Esophagus squamous epithelium (tissue), 5 donors: ENCODE data around the gene KLHL29. TPM values are rescaled to one million over a fixed set of nuclear protein-coding genes. Genes with fewer than 3 reads are reported as not detected.

Source experiments
- DNase-seq: peaks from one replicate; lab custom pipeline; 2025; lab: John Stamatoyannopoulos, UW
- H3K27ac ChIP-seq, 4 donors: fragments of 200-600 bp; sonication (generic); one replicate each; pipeline ENCODE4 v1.5.1; 2016 to 2019; ENCODE audit warnings: mild to moderate bottlenecking in 1 of 4
- H3K27me3 ChIP-seq, 4 donors: fragments of 200-600 bp; sonication (generic); 1 replicate in 3 of 4; 2 replicates in 1 of 4; pipeline versions ENCODE4 v1.5.1 to v1.6.0; 2017 to 2021; ENCODE audit warnings: antibody characterized with exemption in 1 of 4
- H3K36me3 ChIP-seq, 3 donors: fragments of 200-600 bp; sonication (generic); one replicate each; pipeline ENCODE4 v1.5.1; 2016 to 2019
- H3K4me1 ChIP-seq, 3 donors: fragments of 200-600 bp; sonication (generic); one replicate each; pipeline ENCODE4 v1.5.1; 2017 to 2019
- H3K4me3 ChIP-seq, 4 donors: fragments of 200-600 bp; sonication (generic); 1 replicate in 3 of 4; 2 replicates in 1 of 4; pipeline ENCODE4 v1.5.1; 2016 to 2019; ENCODE audit warnings: mild to moderate bottlenecking in 2 of 4, moderate library complexity in 1 of 4
- H3K9me3 ChIP-seq, 3 donors: fragments of 200-600 bp; sonication (generic); one replicate each; pipeline ENCODE4 v1.5.1; 2016 to 2019
- CTCF ChIP-seq, 6 experiments: fragments of 450-650 bp in 4 of 6; fragments of 200-600 bp in 2 of 6; sonication (generic) in 2 of 6; IDR thresholded peaks; one replicate each; pipeline ENCODE4 v1.5.1; 2016 to 2019; ENCODE audit warnings: antibody characterized with exemption in 6 of 6, mild to moderate bottlenecking in 4 of 6, moderate library complexity in 4 of 6
- POLR2A ChIP-seq, 4 donors: fragments of 450-650 bp; IDR thresholded peaks; one replicate each; pipeline ENCODE4 v1.6.1; 2017; ENCODE audit warnings: antibody characterized with exemption in 4 of 4, mild to moderate bottlenecking in 4 of 4, moderate library complexity in 3 of 4
- WGBS, 2 donors: methylation state at CpG; one replicate each; pipeline ENCODE4 v1.1.5; 2018; 5-methylcytosine and 5-hydroxymethylcytosine counted together
- intact Hi-C: fragments of 100-400 bp; cut with DNase I; formaldehyde crosslinking; loops from one replicate; pipeline ENCODE4 v1.15.0; 2022
- total RNA-seq, 4 donors: library from RNA; depleted of rRNA; stranded (reverse); fragments of >200 nt; gene quantifications; one replicate each; pipeline ENCODE4 v1.1.0, GENCODE V29; 2016
- donor health status: DM: yes; HTN: yes; CAD: no.

KLHL29 gene
- total RNA-seq, 4 donors from 2014 or later = 3.4 to 11.8 (median 5.9) TPM

- intact Hi-C loops = no loop called here
- WGBS, 2 donors = 40 to 56% methylated on average over 8 to 9 of the region's 9 CpGs
- Histone ChIP-seq H3K27ac (no peak overlapping the region), H3K36me3 (no peaks in the 10 kb centered on the region), H3K27me3 (peaks cover 0 to 9% (median 2%) of the 10 kb centered on the region in 4 donors), H3K9me3 (no peaks in the 10 kb centered on the region), H3K4me1 (no peaks in the 10 kb centered on the region), H3K4me3 (no peak overlapping the region)
- TF ChIP-seq POLR2A (IDR thresholded peaks at IDR 0.05) = no peak
- TF ChIP-seq CTCF (IDR thresholded peaks at IDR 0.05) = no peak
- no peak for DNase-seq
Measured at GRCh38 chr2:23366720-23367119, 18.3 kb upstream of the KLHL29 start.

- no peak overlapping the region for H3K4me3 ChIP-seq
- H3K9me3 ChIP-seq = no peaks in the 10 kb centered on the region
- no peak overlapping the region for H3K27ac ChIP-seq
- intact Hi-C loops = no loop called here
- no peaks in the 10 kb centered on the region for H3K36me3 ChIP-seq
- TF ChIP-seq POLR2A (IDR thresholded peaks at IDR 0.05) (no peak), CTCF (IDR thresholded peaks at IDR 0.05) (no peak)
- no peak for DNase-seq
- peaks cover 0 to 9% (median 2%) of the 10 kb centered on the region in 4 donors for H3K27me3 ChIP-seq
- no peaks in the 10 kb centered on the region for H3K4me1 ChIP-seq
- 39 to 41% methylated on average over 3 of the region's 3 CpGs for WGBS, 2 donors
Measured at GRCh38 chr2:23367760-23368159, 17.2 kb upstream of the KLHL29 start.

- intact Hi-C loops = no loop called here
- peaks cover 0 to 6% (median 0%) of the 10 kb centered on the region in 3 donors for H3K4me1 ChIP-seq
- TF ChIP-seq CTCF (IDR thresholded peaks at IDR 0.05) (no peak), POLR2A (IDR thresholded peaks at IDR 0.05) (no peak)
- no peak overlapping the region for H3K4me3 ChIP-seq
- no peak overlapping the region for H3K27ac ChIP-seq
- DNase-seq = no peak
- peaks cover 0 to 17% (median 0%) of the 10 kb centered on the region in 4 donors for H3K27me3 ChIP-seq
- H3K36me3 ChIP-seq = no peaks in the 10 kb centered on the region
- 64 to 86% methylated on average over 3 to 8 of the region's 8 CpGs for WGBS, 2 donors
- H3K9me3 ChIP-seq = no peaks in the 10 kb centered on the region
Measured at GRCh38 chr2:23373666-23374065, 11.3 kb upstream of the KLHL29 start.

- intact Hi-C loops = no loop called here
- 74 to 91% methylated on average over 3 of the region's 3 CpGs for WGBS, 2 donors
- no peaks in the 10 kb centered on the region for H3K36me3 ChIP-seq
- H3K4me1 ChIP-seq = peaks cover 0 to 10% (median 2%) of the 10 kb centered on the region in 3 donors
- DNase-seq = no peak
- H3K27ac ChIP-seq = no peak overlapping the region
- peaks cover 0 to 17% (median 0%) of the 10 kb centered on the region in 4 donors for H3K27me3 ChIP-seq
- no peak for TF ChIP-seq POLR2A (IDR thresholded peaks at IDR 0.05)
- no peak for TF ChIP-seq CTCF (IDR thresholded peaks at IDR 0.05)
- H3K9me3 ChIP-seq = no peaks in the 10 kb centered on the region
- no peak overlapping the region for H3K4me3 ChIP-seq
Measured at GRCh38 chr2:23375448-23375847, 9.5 kb upstream of the KLHL29 start.

GRCh38 chr2:23376075-23376474, 8.9 kb upstream of the KLHL29 start:
- intact Hi-C loops = no loop called here
- WGBS, 2 donors = 74 to 83% methylated on average over 5 of the region's 5 CpGs
- H3K36me3 ChIP-seq = no peaks in the 10 kb centered on the region

More at GRCh38 chr2:23376075-23376474, 8.9 kb upstream of the KLHL29 start:
- Histone ChIP-seq H3K9me3 (no peaks in the 10 kb centered on the region), H3K4me3 (no peak overlapping the region), H3K4me1 (peaks cover 0 to 16% (median 8%) of the 10 kb centered on the region in 3 donors), H3K27ac (no peak overlapping the region), H3K27me3 (peaks cover 0 to 17% (median 0%) of the 10 kb centered on the region in 4 donors)
- no peak for DNase-seq
- TF ChIP-seq POLR2A (IDR thresholded peaks at IDR 0.05) (no peak), CTCF (IDR thresholded peaks at IDR 0.05) (no peak)
